GM12873 (cell line): ENCODE data around the gene HMCN2.

Experiments
- TF ChIP-seq, protein P1 (sequence below): IDR thresholded peaks from 2 replicates; pipeline ENCODE4 v1.5.1; 2012; ENCODE audit warnings: low read depth, mild to moderate bottlenecking, moderate library complexity, low read length, control low read depth; ENCODE audit not compliant: insufficient read depth; ENCODE audit errors: missing control alignments

HMCN2 gene, protein sequence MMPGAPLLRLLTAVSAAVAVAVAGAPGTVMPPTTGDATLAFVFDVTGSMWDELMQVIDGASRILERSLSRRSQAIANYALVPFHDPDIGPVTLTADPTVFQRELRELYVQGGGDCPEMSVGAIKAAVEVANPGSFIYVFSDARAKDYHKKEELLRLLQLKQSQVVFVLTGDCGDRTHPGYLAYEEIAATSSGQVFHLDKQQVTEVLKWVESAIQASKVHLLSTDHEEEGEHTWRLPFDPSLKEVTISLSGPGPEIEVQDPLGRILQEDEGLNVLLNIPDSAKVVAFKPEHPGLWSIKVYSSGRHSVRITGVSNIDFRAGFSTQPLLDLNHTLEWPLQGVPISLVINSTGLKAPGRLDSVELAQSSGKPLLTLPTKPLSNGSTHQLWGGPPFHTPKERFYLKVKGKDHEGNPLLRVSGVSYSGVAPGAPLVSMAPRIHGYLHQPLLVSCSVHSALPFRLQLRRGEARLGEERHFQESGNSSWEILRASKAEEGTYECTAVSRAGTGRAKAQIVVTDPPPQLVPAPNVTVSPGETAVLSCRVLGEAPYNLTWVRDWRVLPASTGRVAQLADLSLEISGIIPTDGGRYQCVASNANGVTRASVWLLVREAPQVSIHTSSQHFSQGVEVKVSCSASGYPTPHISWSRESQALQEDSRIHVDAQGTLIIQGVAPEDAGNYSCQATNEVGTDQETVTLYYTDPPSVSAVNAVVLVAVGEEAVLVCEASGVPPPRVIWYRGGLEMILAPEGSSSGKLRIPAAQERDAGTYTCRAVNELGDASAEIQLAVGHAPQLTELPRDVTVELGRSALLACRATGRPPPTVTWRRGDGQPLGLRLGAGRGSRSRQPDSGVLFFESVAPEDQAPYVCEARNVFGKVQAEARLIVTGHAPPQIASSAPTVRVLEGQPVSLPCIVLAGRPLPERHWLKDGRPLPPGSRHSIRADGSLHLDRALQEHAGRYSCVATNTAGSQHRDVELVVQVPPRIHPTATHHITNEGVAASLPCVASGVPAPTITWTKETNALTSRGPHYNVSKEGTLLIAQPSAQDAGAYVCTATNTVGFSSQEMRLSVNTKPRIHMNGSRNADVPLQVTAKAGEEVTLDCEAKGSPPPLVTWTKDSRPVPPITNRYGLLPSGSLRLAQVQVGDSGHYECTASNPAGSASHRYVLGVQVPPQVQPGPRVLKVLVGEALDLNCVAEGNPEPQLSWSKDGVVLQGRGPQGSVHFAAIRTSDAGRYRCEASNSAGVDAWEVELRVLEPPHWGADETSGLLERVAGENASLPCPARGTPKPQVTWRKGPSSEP (N-terminal part only)

DNA sequence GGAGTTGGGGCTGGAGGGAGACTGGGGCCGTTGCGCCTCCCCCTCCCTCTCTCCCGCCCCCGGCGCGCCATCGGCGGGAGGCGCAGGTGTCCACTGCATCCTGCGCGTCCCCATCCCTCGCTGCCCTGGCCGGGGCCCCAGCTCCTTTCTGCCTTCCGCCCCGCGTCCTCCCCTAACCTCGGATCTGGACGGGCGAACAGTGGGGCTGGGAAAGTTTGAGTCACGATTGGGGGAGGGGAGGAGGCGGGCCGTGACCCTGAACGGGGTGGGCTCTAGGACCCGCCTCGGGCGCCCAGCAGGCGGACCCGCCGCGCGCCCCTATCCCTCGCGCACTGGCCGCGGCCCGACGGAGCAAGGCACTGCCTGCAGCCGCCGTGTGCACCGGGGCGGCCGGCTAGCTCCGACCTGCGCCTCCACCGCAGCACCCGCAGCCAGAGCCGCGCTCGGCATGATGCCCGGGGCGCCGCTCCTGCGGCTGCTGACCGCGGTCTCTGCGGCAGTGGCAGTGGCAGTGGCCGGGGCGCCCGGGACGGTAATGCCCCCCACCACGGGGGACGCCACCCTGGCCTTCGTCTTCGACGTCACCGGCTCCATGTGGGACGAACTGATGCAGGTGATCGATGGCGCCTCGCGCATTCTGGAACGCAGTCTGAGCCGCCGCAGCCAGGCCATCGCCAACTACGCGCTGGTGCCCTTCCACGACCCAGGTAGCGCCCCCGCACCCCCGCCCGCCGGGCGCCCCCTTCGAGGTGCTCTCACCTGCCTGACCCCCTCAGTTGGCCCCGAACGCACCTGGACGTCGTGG lies at the start of gene HMCN2:
HMCN2 (plus strand) TSS at position 330 of the 805 bp plus-strand sequence; CDS start at position 449, 119 bp downstream.
- TF ChIP-seq, protein P1, sequence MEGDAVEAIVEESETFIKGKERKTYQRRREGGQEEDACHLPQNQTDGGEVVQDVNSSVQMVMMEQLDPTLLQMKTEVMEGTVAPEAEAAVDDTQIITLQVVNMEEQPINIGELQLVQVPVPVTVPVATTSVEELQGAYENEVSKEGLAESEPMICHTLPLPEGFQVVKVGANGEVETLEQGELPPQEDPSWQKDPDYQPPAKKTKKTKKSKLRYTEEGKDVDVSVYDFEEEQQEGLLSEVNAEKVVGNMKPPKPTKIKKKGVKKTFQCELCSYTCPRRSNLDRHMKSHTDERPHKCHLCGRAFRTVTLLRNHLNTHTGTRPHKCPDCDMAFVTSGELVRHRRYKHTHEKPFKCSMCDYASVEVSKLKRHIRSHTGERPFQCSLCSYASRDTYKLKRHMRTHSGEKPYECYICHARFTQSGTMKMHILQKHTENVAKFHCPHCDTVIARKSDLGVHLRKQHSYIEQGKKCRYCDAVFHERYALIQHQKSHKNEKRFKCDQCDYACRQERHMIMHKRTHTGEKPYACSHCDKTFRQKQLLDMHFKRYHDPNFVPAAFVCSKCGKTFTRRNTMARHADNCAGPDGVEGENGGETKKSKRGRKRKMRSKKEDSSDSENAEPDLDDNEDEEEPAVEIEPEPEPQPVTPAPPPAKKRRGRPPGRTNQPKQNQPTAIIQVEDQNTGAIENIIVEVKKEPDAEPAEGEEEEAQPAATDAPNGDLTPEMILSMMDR, result no peak

DNA sequence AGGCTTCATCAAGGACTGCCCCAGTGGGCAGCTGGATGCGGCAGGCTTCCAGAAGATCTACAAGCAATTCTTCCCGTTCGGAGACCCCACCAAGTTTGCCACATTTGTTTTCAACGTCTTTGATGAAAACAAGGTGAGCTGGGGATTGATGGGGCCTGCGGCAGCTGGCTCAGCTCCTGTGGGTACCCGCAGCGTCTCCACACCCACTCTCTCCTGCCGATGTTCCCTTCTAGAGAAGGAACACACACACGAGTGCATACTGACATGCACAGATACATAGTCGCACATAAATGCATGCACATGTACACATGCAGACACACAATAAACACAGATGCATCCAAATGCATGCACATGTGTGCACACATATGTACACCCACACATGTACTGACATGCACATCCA lies 47.7 kb upstream of the HMCN2 start:
- TF ChIP-seq, protein P1, result no peak

DNA sequence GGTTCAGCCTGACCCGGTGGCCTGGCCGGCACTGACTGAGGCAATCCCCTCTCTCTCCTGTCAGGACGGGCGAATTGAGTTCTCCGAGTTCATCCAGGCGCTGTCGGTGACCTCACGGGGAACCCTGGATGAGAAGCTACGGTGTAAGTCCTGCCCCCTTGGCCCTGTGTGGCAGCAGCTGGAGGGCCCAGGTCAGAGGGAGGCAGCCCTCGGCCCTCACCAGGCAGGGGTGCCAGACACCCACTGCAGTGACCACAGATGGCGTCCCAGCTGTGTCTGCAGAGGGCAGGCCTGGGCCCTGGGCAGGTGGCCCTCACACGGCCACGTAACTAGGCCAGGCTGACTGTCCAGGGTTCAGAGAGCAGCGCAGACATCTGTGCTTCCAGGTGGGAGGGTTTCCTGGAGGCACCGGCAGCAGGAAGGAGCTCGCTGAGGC lies 45.9 kb upstream of the HMCN2 start:
- TF ChIP-seq, protein P1, result no peak

DNA sequence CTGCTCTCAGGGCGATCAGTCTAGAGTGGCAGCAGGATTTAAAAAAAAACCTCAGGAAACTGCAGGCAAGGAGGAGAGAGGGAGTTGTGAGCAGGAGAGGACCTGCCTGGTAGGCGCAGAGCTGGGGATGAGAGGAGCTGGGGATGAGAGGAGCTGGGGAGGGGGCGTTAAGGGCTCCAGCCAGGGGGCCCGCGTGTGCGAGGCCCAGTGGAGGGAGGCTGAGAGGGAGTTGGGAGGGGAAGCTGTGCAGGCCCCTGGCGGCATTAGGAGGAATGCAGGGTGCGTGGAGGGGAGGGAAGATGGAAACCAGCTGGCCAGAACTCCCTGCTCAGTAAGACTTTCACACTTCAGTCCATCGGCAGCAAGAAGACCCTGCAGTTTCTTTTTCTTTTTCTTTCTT lies 45.2 kb upstream of the HMCN2 start:
- TF ChIP-seq, protein P1, result no peak

DNA sequence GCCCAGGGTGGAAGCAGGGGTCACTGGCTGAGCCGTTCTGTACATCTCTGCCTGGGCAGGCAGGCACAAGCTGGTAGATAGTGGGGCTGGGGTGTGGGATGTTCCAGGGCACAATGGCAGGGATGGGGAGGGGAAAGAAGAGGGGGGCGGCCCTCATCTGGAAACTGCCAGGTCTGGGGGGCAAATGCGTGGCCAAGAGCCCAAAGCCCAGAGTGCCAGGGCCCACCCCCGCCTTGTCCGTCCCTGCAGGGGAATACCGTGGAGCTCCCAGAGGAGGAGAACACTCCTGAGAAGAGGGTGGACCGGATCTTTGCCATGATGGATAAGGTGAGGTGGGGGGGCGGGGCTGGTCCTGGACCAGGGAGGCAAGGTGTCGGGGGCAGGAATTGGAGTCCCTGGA lies 42.7 kb upstream of the HMCN2 start:
- TF ChIP-seq, protein P1, result no peak

DNA sequence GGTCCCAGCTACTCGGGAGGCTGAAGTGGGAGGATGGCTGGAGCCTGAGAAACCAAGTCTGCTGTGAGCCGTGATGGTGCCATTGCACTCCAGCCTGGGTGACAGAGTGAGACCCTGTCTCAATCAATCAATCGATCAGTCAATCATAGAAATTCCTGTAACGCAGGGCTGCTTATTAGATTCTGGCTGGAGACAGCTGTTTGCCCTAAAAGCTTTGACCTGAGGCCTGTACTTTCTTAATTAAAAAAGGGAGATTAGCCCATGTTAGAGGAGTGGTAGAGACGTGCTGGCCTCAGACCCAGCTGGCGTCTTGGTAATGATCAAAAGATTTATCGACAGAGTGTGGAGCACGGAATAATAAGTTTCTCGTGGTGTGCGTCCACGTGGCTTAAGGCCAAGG lies 40.5 kb upstream of the HMCN2 start:
- TF ChIP-seq, protein P1, result no peak
